ENCODE measurements around the gene ABLIM3. TPM values are rescaled to one million over a fixed set of nuclear protein-coding genes. Genes with fewer than 3 reads are reported as not detected.

Gene ABLIM3
- polyA plus RNA-seq, 1 donor (not counting 4 experiments of a cell fraction or from before 2014, with no cell fraction given) = 7.9 TPM

DNA sequence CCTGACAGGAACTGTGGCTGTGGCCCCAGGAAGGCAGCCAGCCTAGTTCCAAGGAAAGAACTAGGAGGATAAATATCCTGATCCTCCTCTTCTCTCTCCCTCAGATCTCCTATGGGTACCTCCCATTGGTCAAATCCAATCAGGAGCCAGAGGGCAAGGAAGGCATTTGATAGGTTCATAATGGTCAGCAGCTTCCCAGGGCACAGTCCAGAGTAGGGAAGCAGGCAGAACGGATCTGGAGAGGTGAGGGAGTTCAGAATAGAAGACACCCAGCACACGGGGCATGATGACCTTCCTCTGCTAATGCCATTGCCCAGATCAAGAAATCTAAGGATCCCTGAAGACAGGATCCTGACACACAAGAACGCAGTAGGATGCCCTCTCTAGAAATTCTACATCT is 8.6 kb downstream of the ABLIM3 start:
- H3K79me2 ChIP-seq (ENCODE audit: control insufficient read depth, insufficient read depth, low read length) = no peaks in the 10 kb centered on the region
- no peak for FAIRE-seq
- H3K27ac ChIP-seq (ENCODE audit: control insufficient read depth, insufficient read depth, low read length) = no peak overlapping the region

DNA sequence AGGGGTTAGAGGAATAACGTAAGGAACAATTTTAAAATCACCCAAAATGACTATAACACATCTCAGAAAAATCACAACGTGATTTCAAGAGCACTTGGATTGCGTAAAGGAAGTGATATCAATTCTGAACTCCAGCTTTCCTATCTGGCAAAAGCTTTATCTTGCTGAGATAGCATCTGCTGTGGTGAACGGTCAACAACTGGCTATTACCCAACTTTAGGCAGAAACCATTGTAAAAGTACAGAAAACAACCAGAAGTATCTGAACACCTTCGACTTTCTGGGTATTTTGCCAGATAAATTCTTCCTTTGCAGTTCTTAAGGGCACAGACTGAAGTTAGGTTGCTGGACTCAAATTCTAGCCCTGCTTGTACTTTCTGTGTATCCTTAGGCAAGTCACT is 9.2 kb downstream of the ABLIM3 start:
- no peaks in the 10 kb centered on the region for H3K27me3 ChIP-seq (ENCODE audit: control insufficient read depth, extremely low read depth, insufficient read depth, low read length)
- no peaks in the 10 kb centered on the region for H3K36me3 ChIP-seq (ENCODE audit: control insufficient read depth in 2 of 2, extremely low read depth in 1 of 2, insufficient read depth in 2 of 2, low read length in 2 of 2)
- H2AFZ ChIP-seq (ENCODE audit: control insufficient read depth, low read length) = no peak overlapping the region
- TF ChIP-seq, protein P1, sequence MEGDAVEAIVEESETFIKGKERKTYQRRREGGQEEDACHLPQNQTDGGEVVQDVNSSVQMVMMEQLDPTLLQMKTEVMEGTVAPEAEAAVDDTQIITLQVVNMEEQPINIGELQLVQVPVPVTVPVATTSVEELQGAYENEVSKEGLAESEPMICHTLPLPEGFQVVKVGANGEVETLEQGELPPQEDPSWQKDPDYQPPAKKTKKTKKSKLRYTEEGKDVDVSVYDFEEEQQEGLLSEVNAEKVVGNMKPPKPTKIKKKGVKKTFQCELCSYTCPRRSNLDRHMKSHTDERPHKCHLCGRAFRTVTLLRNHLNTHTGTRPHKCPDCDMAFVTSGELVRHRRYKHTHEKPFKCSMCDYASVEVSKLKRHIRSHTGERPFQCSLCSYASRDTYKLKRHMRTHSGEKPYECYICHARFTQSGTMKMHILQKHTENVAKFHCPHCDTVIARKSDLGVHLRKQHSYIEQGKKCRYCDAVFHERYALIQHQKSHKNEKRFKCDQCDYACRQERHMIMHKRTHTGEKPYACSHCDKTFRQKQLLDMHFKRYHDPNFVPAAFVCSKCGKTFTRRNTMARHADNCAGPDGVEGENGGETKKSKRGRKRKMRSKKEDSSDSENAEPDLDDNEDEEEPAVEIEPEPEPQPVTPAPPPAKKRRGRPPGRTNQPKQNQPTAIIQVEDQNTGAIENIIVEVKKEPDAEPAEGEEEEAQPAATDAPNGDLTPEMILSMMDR (optimal IDR thresholded peaks at IDR 0.05 in 1 of 3, IDR thresholded peaks at IDR 0.05 in 1 of 3, conservative IDR thresholded peaks at IDR 0.05 in 1 of 3; ENCODE audit: extremely low read depth in 1 of 3, insufficient read depth in 2 of 3, low read length in 3 of 3) = no peak
- no peak for TF ChIP-seq EZH2 (IDR thresholded peaks at IDR 0.05; ENCODE audit: low read length)
- no peaks in the 10 kb centered on the region for H4K20me1 ChIP-seq (ENCODE audit: control insufficient read depth, extremely low read depth, insufficient read depth, low read length)
- no peak overlapping the region for H3K4me2 ChIP-seq (ENCODE audit: control insufficient read depth, extremely low read depth, insufficient read depth, low read depth, low read length)
- peaks cover 9% of the 10 kb centered on the region for H3K4me1 ChIP-seq (ENCODE audit: control insufficient read depth, extremely low read depth, insufficient read depth, low read length)
- no peak overlapping the region for H3K27ac ChIP-seq (ENCODE audit: control insufficient read depth, insufficient read depth, low read length)
- H3K4me3 ChIP-seq (ENCODE audit: control insufficient read depth in 2 of 3, extremely low read depth in 1 of 3, insufficient read depth in 2 of 3, low read depth in 1 of 3, low read length in 3 of 3) = no peak overlapping the region
- no peaks in the 10 kb centered on the region for H3K9me1 ChIP-seq (ENCODE audit: control insufficient read depth, extremely low read depth, insufficient read depth, low read length)
- FAIRE-seq (no peak), DNase-seq (ENCODE audit: low read depth, low spot score) (no peak)
- dilution Hi-C loops (cut with MboI; ENCODE audit: extremely low pct_ligation_motif_present, low sequenced_read_pairs) = no loop called here
- no peaks in the 10 kb centered on the region for H3K79me2 ChIP-seq (ENCODE audit: control insufficient read depth, insufficient read depth, low read length)
- no peaks in the 10 kb centered on the region for H3K9me3 ChIP-seq (ENCODE audit: control insufficient read depth, low read depth, low read length)
- H3K9ac ChIP-seq (ENCODE audit: control insufficient read depth, extremely low read depth, insufficient read depth, low read length) = no peak overlapping the region

More for the DNA sequence above, 8.6 kb downstream of the ABLIM3 start:
- DNase-seq (ENCODE audit: low read depth, low spot score) = no peak
- no peak overlapping the region for H3K9ac ChIP-seq (ENCODE audit: control insufficient read depth, extremely low read depth, insufficient read depth, low read length)
- no peaks in the 10 kb centered on the region for H4K20me1 ChIP-seq (ENCODE audit: control insufficient read depth, extremely low read depth, insufficient read depth, low read length)
- dilution Hi-C loops (cut with MboI; ENCODE audit: extremely low pct_ligation_motif_present, low sequenced_read_pairs) = no loop called here
- H3K4me3 ChIP-seq (ENCODE audit: control insufficient read depth in 2 of 3, extremely low read depth in 1 of 3, insufficient read depth in 2 of 3, low read depth in 1 of 3, low read length in 3 of 3) = no peak overlapping the region
- no peak for TF ChIP-seq EZH2 (IDR thresholded peaks at IDR 0.05; ENCODE audit: low read length)
- TF ChIP-seq, protein P1 (optimal IDR thresholded peaks at IDR 0.05 in 1 of 3, IDR thresholded peaks at IDR 0.05 in 1 of 3, conservative IDR thresholded peaks at IDR 0.05 in 1 of 3; ENCODE audit: extremely low read depth in 1 of 3, insufficient read depth in 2 of 3, low read length in 3 of 3) = no peak
- no peak overlapping the region for H3K4me2 ChIP-seq (ENCODE audit: control insufficient read depth, extremely low read depth, insufficient read depth, low read depth, low read length)
- H2AFZ ChIP-seq (ENCODE audit: control insufficient read depth, low read length) = no peak overlapping the region
- H3K4me1 ChIP-seq (ENCODE audit: control insufficient read depth, extremely low read depth, insufficient read depth, low read length) = peaks cover 9% of the 10 kb centered on the region
- H3K9me3 ChIP-seq (ENCODE audit: control insufficient read depth, low read depth, low read length) = no peaks in the 10 kb centered on the region
- H3K9me1 ChIP-seq (ENCODE audit: control insufficient read depth, extremely low read depth, insufficient read depth, low read length) = no peaks in the 10 kb centered on the region
- H3K36me3 ChIP-seq (ENCODE audit: control insufficient read depth in 2 of 2, extremely low read depth in 1 of 2, insufficient read depth in 2 of 2, low read length in 2 of 2) = no peaks in the 10 kb centered on the region
- no peaks in the 10 kb centered on the region for H3K27me3 ChIP-seq (ENCODE audit: control insufficient read depth, extremely low read depth, insufficient read depth, low read length)
